Adipocyte (in vitro differentiated cells): Measurements from ENCODE around the gene INHA.
A peak's percentile ranks its signal among the peaks of the same experiment; 100 is the strongest.

Experiments
- DNase-seq: peaks from one replicate; pipeline ENCODE4 v3.0.0-alpha.2; 2015; ENCODE audit warnings: low read depth
- H3K27me3 ChIP-seq: replicated peaks from 2 replicates; pipeline ENCODE4 v1.7.0; 2013; ENCODE audit warnings: mild to moderate bottlenecking, low read length, moderate library complexity; ENCODE audit not compliant: control insufficient read depth, insufficient read depth
- H3K36me3 ChIP-seq: 2 replicates; pipeline ENCODE4 v1.7.0; 2013; ENCODE audit warnings: low read length, mild to moderate bottlenecking, moderate library complexity; ENCODE audit not compliant: control insufficient read depth, insufficient read depth, severe bottlenecking
- H3K4me1 ChIP-seq: 2 replicates; pipeline ENCODE4 v1.7.0; 2013; ENCODE audit warnings: mild to moderate bottlenecking, low read length, moderate library complexity; ENCODE audit not compliant: control insufficient read depth, insufficient read depth
- H3K4me3 ChIP-seq: 2 replicates; pipeline ENCODE4 v1.7.0; 2013; ENCODE audit warnings: mild to moderate bottlenecking, low read length, moderate library complexity
- H3K9ac ChIP-seq: 2 replicates; pipeline ENCODE4 v1.7.0; 2013; ENCODE audit warnings: mild to moderate bottlenecking, low read length, moderate library complexity
- H3K9me3 ChIP-seq: 2 replicates; pipeline ENCODE4 v1.7.0; 2013; ENCODE audit warnings: mild to moderate bottlenecking, low read length, moderate library complexity; ENCODE audit not compliant: control insufficient read depth

Gene INHA

GRCh38 chr2:219553168-219553417, 19.0 kb upstream of the INHA start:
- Histone ChIP-seq H3K27me3 (no peaks in the 10 kb centered on the region), H3K36me3 (no peaks in the 10 kb centered on the region), H3K9me3 (no peaks in the 10 kb centered on the region), H3K4me3 (peak overlapping the region; percentile 81), H3K9ac (peak overlapping the region; percentile 45), H3K4me1 (peaks cover 13% of the 10 kb centered on the region)
- no peak for DNase-seq

GRCh38 chr2:219553463-219553963, 18.6 kb upstream of the INHA start:
- no peak overlapping the region for H3K4me3 ChIP-seq
- H3K9ac ChIP-seq, result peak overlapping the region; percentile 45
- H3K4me1 ChIP-seq, result peaks cover 13% of the 10 kb centered on the region
- H3K9me3 ChIP-seq, result no peaks in the 10 kb centered on the region
- no peaks in the 10 kb centered on the region for H3K27me3 ChIP-seq
- H3K36me3 ChIP-seq, result no peaks in the 10 kb centered on the region
- no peak for DNase-seq

- Histone ChIP-seq H3K9ac (no peak overlapping the region), H3K9me3 (no peaks in the 10 kb centered on the region), H3K27me3 (no peaks in the 10 kb centered on the region), H3K36me3 (no peaks in the 10 kb centered on the region), H3K4me1 (peaks cover 16% of the 10 kb centered on the region), H3K4me3 (no peak overlapping the region)
- no peak for DNase-seq
Observed at GRCh38 chr2:219554350-219554749, 17.8 kb upstream of the INHA start.

GRCh38 chr2:219555956-219556355, 16.2 kb upstream of the INHA start:
- Histone ChIP-seq H3K9me3 (no peaks in the 10 kb centered on the region), H3K36me3 (no peaks in the 10 kb centered on the region), H3K4me1 (peaks cover 30% of the 10 kb centered on the region), H3K27me3 (no peaks in the 10 kb centered on the region), H3K4me3 (no peak overlapping the region), H3K9ac (no peak overlapping the region)
- DNase-seq, result no peak

GRCh38 chr2:219556413-219556812, 15.7 kb upstream of the INHA start:
- no peak for DNase-seq
- no peaks in the 10 kb centered on the region for H3K36me3 ChIP-seq
- no peaks in the 10 kb centered on the region for H3K9me3 ChIP-seq
- H3K9ac ChIP-seq, result no peak overlapping the region
- no peak overlapping the region for H3K4me3 ChIP-seq
- H3K4me1 ChIP-seq, result peaks cover 34% of the 10 kb centered on the region
- H3K27me3 ChIP-seq, result no peaks in the 10 kb centered on the region

GRCh38 chr2:219557320-219557719, 14.8 kb upstream of the INHA start:
- H3K27me3 ChIP-seq, result no peaks in the 10 kb centered on the region
- H3K36me3 ChIP-seq, result no peaks in the 10 kb centered on the region
- H3K4me3 ChIP-seq, result no peak overlapping the region
- peaks cover 31% of the 10 kb centered on the region for H3K4me1 ChIP-seq
- DNase-seq, result no peak
- no peak overlapping the region for H3K9ac ChIP-seq
- H3K9me3 ChIP-seq, result no peaks in the 10 kb centered on the region

GRCh38 chr2:219557791-219558785, 14.0 kb upstream of the INHA start:
- Histone ChIP-seq H3K4me3 (no peak overlapping the region), H3K36me3 (no peaks in the 10 kb centered on the region), H3K9ac (no peak overlapping the region), H3K27me3 (no peaks in the 10 kb centered on the region), H3K4me1 (peaks cover 27% of the 10 kb centered on the region), H3K9me3 (no peaks in the 10 kb centered on the region)
- DNase-seq, result no peak

GRCh38 chr2:219559156-219559915, 12.8 kb upstream of the INHA start:
- Histone ChIP-seq H3K9me3 (no peaks in the 10 kb centered on the region), H3K4me1 (peaks cover 22% of the 10 kb centered on the region), H3K9ac (peak overlapping the region; percentile 2), H3K36me3 (peaks cover 11% of the 10 kb centered on the region), H3K4me3 (no peak overlapping the region), H3K27me3 (no peaks in the 10 kb centered on the region)
- DNase-seq, result no peak

GRCh38 chr2:219560037-219560892, 11.8 kb upstream of the INHA start:
- peaks cover 18% of the 10 kb centered on the region for H3K36me3 ChIP-seq
- peak; percentile 52 for DNase-seq

GRCh38 chr2:219560893-219561178, 11.3 kb upstream of the INHA start:
- Histone ChIP-seq H3K9ac (peak overlapping the region; percentile 25), H3K27me3 (no peaks in the 10 kb centered on the region), H3K36me3 (peaks cover 18% of the 10 kb centered on the region), H3K4me1 (peaks cover 22% of the 10 kb centered on the region), H3K4me3 (no peak overlapping the region), H3K9me3 (no peaks in the 10 kb centered on the region)
- no peak for DNase-seq

More at GRCh38 chr2:219560037-219560892, 11.8 kb upstream of the INHA start:
- H3K9me3 ChIP-seq, result no peaks in the 10 kb centered on the region
- no peaks in the 10 kb centered on the region for H3K27me3 ChIP-seq
- H3K9ac ChIP-seq, result peak overlapping the region; percentile 25
- peaks cover 22% of the 10 kb centered on the region for H3K4me1 ChIP-seq
- no peak overlapping the region for H3K4me3 ChIP-seq
